ENCODE results near the gene PCSK4.
"Not testable (repeated sequence)": the region's sequence is repeated elsewhere in the genome, so short reads cannot be mapped to it uniquely, and the experiment has no call there.

The PCSK4 gene

DNA sequence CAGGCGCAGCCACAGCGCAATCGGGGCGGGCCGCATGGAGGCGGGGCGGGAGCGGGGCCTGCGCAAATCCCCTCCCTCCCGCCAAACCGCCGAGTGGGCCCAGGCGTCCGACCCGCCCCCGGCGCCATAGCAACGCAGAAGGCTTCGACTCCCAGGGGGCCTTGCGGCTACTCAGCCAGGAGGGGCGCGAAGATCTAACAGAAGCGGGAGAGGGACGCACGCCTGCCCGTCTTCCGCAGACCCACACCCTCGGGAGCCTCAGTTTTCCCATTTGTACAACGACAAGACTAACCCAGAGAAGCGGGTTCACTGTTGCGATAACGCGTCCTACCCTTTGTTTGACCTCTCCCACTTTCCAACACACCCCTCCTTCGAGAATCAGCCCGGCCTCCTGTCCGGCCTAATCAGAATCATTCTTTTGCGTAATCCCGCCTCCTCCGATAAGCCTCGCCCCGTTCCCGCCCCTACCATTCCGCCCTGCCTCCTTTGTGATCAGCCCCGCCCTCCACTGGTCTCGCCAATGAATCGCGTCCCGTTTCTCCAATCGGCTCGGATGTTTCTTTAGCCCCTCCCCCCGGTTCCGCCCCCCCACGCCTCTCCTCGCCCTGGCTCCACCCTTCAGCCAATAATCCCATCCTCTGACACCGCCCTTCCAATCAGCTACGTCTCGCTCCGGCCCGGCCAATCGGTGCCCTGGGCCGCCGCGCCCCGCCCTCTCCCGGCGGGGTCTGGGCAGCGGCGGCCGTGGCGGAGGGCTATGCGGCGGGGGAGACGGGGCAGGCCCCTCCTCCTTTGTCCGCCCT lies at the start of gene PCSK4:
PCSK4 (minus strand) TSS at position 40 of the 803 bp plus-strand sequence; CDS start at position 36, 4 bp downstream.
- peak; percentile 91 for DNase-seq (ENCODE audit: low spot score)

DNA sequence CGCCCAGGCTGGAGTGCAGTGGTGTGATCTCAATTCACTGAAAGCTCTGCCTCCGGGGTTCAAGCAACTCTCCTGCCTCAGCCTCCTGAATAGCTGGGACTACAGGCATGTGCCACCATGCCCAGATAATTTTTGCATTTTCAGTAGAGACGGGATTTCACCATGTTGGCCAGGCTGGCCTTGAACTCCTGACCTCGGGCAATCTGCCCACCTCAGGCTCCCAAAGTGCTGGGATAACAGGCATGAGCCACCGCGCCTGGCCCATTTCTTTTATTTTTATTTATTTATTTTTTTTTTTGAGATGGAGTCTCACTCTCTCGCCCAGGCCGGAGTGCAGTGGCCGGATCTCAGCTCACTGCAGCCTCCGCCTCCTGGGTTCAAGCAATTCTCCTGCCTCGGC lies 49.6 kb upstream of the PCSK4 start:
- not testable (repeated sequence) for DNase-seq (ENCODE audit: low spot score)

GRCh38 chr19:1538978-1539377 lies 48.8 kb upstream of the PCSK4 start:
- DNase-seq (ENCODE audit: low spot score) = no peak

GRCh38 chr19:1535699-1536098 lies 45.5 kb upstream of the PCSK4 start:
- not testable (repeated sequence) for DNase-seq (ENCODE audit: low spot score)

GRCh38 chr19:1534972-1535371 lies 44.8 kb upstream of the PCSK4 start:
- DNase-seq (ENCODE audit: low spot score) = no peak

- DNase-seq (ENCODE audit: low spot score) = no peak
These were observed 43.5 kb upstream of the PCSK4 start for GRCh38 chr19:1533510-1534150.

DNA sequence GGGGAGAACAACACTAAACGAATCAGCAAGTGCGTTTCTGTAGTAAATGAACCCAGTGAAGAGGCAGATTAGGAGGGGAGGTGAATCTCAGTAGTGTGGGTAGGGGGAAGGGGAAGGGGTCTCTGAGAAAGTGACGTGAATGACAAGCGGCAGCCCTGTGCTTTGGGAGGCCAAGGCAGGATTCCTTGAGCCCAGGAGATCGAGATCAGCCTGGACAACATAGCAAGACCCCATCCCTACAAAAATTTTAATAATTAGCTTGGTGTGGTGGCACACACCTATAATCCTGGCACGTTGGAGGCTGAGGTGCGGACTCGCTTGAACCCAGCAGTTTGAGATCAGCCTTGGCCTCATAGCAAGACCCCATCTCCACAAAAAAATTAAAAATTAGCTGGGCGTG lies 41.9 kb upstream of the PCSK4 start:
- no peak for DNase-seq (ENCODE audit: low spot score)

DNA sequence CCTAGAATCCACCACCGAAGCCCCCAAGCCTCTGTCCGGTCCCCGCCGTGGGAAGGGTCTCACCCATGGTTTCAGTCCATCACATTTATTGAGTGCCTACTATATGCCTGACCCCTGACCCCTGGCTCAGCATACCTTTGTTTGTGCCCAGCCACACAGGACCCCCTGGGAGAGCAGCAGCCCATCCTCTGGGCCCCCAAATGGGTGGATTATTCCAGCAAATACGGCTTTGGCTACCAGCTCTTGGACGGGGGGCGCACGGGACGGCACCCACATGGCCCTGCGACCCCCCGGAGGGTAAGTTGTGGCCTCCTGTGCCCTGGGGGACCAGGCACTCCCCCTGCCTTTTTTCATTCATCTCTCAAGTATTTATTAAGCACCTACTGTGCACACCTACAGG lies 41.4 kb upstream of the PCSK4 start:
- DNase-seq (ENCODE audit: low spot score) = no peak

- not testable (repeated sequence) for DNase-seq (ENCODE audit: low spot score)
These were observed 40.7 kb upstream of the PCSK4 start for GRCh38 chr19:1530856-1531255.

- DNase-seq (ENCODE audit: low spot score) = no peak
These were observed 39.3 kb upstream of the PCSK4 start for GRCh38 chr19:1529430-1529816.

- no peak for DNase-seq (ENCODE audit: low spot score)
These were observed 38.7 kb upstream of the PCSK4 start for GRCh38 chr19:1528596-1529429.

GRCh38 chr19:1527650-1528309 lies 37.6 kb upstream of the PCSK4 start:
- no peak for DNase-seq (ENCODE audit: low spot score)

DNA sequence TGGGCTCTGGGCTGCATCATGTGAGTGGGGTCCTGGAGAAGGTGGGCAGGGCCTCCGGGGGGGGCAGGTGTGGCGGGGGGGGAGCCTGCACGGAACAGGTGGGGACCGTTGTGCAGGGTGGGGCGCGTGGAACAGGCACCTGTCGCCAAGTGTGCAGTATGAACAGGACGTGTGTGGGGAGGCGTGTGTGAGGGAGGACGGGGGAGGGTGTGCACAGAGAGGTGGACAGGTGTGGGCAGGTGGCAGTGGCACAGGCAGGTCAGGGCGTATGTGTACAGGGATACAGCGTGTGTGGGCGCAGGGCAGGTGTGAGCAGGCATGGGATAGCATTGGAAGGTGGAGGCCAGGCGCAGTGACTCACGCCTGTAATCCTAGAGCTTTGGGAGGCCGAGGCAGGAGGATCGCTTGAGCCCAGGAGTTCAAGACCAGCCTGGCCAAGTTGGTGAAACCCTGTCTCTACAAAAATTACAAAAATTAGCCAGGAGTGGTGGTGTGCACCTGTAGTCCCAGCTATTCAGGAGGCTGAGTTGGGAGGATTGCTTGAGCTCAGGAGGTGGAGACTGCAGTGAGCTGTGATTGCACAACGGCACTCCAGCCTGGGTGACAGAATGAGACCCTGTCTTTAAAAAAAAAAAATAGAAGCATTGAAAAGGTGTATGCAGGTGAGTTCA lies 37.0 kb upstream of the PCSK4 start:
- no peak for DNase-seq (ENCODE audit: low spot score)

GRCh38 chr19:1526066-1526778 lies 36.1 kb upstream of the PCSK4 start:
- no peak for DNase-seq (ENCODE audit: low spot score)

- no peak for DNase-seq (ENCODE audit: low spot score)
These were observed 35.2 kb upstream of the PCSK4 start for GRCh38 chr19:1525343-1525742.

- DNase-seq (ENCODE audit: low spot score) = no peak
These were observed 34.8 kb upstream of the PCSK4 start for GRCh38 chr19:1524972-1525325.

DNA sequence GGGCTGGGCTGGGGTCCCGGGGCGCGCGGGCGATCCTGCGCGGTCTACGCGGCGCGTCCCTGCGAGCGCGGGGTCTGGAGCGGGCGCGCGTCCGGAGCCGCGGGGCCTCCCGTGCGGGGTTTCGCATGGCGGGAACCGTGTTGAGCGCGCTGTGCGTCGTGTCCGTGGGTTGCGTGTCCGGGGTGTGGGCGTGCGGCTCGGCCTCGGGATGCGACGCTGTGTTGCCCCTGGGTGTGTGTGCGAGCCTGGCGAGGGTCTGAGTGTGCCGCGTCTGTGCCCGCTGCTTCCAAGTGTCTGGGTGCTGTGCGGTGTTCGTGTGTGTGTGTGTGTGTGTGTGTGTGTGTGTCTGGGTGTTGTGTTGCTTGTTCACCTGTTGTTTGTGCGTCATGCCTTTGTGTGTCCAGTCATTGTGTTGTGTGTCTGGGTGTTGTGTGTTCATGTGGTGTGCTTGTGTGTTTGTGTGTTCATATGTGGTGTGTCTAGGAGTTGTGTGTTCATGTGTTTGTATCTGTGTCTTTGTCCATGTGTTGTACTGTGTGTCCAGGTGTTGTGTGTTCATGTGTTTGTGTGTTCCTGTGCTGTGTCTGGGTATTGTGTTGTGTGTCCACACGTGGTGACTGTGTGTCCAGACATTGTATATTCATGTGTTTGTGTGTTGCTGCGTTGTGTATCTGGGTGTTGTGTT lies 34.3 kb upstream of the PCSK4 start:
- no peak for DNase-seq (ENCODE audit: low spot score)

DNA sequence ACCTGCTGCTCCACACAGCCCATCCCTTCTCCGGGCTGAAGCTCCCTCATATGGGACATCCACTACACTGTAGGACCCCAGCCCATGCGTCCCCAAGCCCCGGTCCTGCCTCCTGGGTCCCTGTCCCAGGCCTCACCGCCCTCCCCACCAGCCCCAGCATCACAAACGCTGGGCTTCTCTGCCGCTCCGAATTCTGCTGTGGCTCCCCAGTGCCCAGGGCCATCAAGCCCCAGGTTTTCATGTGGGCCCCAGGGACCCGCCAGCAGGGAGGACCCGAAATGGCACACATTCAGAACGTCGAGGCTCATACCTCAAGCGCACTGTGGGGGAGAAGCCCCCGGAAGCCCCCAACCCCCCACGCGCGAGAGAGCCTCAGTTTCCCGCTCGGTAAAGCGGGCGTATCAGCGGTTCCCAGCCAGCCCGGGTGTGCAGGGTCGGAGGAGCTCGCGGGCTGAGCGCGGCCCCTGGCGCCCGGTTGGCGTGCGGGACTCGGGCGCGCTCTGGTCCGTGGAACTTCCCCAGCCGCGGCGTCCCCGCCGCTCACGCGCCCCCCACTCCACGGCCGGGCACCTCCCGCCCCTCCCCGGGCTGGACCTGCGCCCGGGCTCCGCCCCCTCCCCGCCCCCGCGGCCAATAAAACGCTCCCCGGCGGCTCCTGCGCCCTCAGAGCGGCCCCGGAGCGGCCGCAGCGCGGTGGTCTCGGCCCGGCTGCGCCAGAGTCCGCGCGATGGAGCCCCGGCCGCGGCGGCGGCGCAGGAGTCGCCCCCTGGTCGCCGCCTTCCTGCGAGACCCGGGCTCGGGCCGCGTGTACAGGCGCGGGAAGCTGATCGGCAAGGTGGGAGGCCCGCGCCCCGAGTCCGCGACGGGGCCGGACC lies 33.5 kb upstream of the PCSK4 start, which contains the start of gene PLK5:
PLK5 (plus strand) TSS at position 666 of the 875 bp plus-strand sequence. CDS start 2,920 bp downstream, outside the sequence.
- DNase-seq (ENCODE audit: low spot score) = no peak

- DNase-seq (ENCODE audit: low spot score) = no peak
These were observed 32.7 kb upstream of the PCSK4 start for GRCh38 chr19:1522838-1523237.
